Thyroid gland (tissue), 4 donors: ENCODE data around the gene RNASE3.

Source experiments
- POLR2A ChIP-seq, 2 donors: fragments of 450-650 bp; IDR thresholded peaks; one replicate each; pipeline ENCODE4 v1.6.1; 2017; ENCODE audit warnings: antibody characterized with exemption in 2 of 2, mild to moderate bottlenecking in 2 of 2, moderate library complexity in 1 of 2
- TF ChIP-seq, protein P1 (sequence below), 6 experiments: fragments of 200-600 bp in 3 of 6; fragments of 450-650 bp in 3 of 6; sonication (generic) in 3 of 6; IDR thresholded peaks; one replicate each; pipeline ENCODE4 v1.5.1; 2016 to 2019; ENCODE audit warnings: antibody characterized with exemption in 6 of 6, mild to moderate bottlenecking in 2 of 6, inconsistent platforms in 1 of 6, moderate library complexity in 1 of 6

DNA sequence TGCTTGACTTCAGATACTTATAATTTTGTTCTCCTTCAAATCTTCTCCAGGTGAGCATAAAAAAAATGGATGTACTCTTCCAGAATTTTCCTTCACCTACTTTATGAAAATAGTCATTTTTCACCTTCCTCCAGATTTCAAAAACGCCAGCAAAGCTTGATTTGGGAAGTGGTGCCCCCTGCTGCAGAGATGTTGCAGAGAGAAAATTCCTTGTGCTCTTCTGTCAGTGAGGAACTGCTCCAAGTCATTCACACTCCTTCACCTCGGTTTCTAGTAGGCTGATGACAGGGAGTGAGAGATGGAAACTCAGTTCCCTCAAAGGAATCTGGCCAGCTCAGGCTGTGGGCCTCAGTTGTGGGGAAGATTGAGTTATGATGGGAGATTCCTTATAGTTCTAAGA, 24.2 kb upstream of the RNASE3 start:
- TF ChIP-seq, protein P1, sequence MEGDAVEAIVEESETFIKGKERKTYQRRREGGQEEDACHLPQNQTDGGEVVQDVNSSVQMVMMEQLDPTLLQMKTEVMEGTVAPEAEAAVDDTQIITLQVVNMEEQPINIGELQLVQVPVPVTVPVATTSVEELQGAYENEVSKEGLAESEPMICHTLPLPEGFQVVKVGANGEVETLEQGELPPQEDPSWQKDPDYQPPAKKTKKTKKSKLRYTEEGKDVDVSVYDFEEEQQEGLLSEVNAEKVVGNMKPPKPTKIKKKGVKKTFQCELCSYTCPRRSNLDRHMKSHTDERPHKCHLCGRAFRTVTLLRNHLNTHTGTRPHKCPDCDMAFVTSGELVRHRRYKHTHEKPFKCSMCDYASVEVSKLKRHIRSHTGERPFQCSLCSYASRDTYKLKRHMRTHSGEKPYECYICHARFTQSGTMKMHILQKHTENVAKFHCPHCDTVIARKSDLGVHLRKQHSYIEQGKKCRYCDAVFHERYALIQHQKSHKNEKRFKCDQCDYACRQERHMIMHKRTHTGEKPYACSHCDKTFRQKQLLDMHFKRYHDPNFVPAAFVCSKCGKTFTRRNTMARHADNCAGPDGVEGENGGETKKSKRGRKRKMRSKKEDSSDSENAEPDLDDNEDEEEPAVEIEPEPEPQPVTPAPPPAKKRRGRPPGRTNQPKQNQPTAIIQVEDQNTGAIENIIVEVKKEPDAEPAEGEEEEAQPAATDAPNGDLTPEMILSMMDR (IDR thresholded peaks at IDR 0.05): peak in 1 of 6 experiments; percentile 14
- no peak for TF ChIP-seq POLR2A (IDR thresholded peaks at IDR 0.05)
